Gastroesophageal sphincter (tissue), 4 donors: ENCODE data around the gene EFHD2. TPM values are rescaled to one million over a fixed set of nuclear protein-coding genes. Genes with fewer than 3 reads are reported as not detected.

Experiments
- ATAC-seq: fragments of 150-250 bp; one replicate; pipeline ENCODE4 v1.9.1; 2016; ENCODE audit warnings: mild to moderate bottlenecking, moderate library complexity
- H3K27ac ChIP-seq, 4 donors: fragments of 200-600 bp; sonication (generic) in 3 of 4; 1 replicate in 3 of 4; 2 replicates in 1 of 4; pipeline ENCODE4 v1.5.1; 2016 to 2019
- H3K27me3 ChIP-seq: fragments of 200-600 bp; sonication (generic); one replicate; pipeline ENCODE4 v1.5.1; 2019
- H3K36me3 ChIP-seq, 2 donors: fragments of 200-600 bp; sonication (generic); one replicate each; pipeline ENCODE4 v1.5.1; 2019; ENCODE audit warnings: control low read depth in 1 of 2
- H3K4me1 ChIP-seq, 3 donors: fragments of 200-600 bp; sonication (generic); 1 replicate in 2 of 3; 2 replicates in 1 of 3; pipeline ENCODE4 v1.5.1; 2016 to 2019; ENCODE audit warnings: control low read depth in 2 of 3
- H3K4me3 ChIP-seq, 2 donors: fragments of 200-600 bp; sonication (generic); one replicate each; pipeline ENCODE4 v1.5.1; 2019; ENCODE audit warnings: mild to moderate bottlenecking in 1 of 2, moderate library complexity in 1 of 2
- H3K9me3 ChIP-seq, 3 donors: fragments of 200-600 bp; sonication (generic); one replicate each; pipeline ENCODE4 v1.5.1; 2017 to 2019; ENCODE audit warnings: control low read depth in 2 of 3
- CTCF ChIP-seq, 4 experiments: fragments of 200-600 bp in 2 of 4; fragments of 450-650 bp in 2 of 4; sonication (generic) in 1 of 4; IDR thresholded peaks; one replicate each; pipeline ENCODE4 v1.5.1; 2017 to 2019; ENCODE audit warnings: antibody characterized with exemption in 4 of 4, mild to moderate bottlenecking in 2 of 4, moderate library complexity in 2 of 4
- EP300 ChIP-seq: sonication (generic); formaldehyde crosslinking; IDR thresholded peaks from one replicate; pipeline ENCODE4 v1.6.1; 2017; ENCODE audit warnings: antibody characterized with exemption, mild to moderate bottlenecking
- POLR2A ChIP-seq, 2 donors: fragments of 450-650 bp; IDR thresholded peaks; one replicate each; pipeline ENCODE4 v1.6.1; 2017; ENCODE audit warnings: antibody characterized with exemption in 2 of 2, mild to moderate bottlenecking in 2 of 2, moderate library complexity in 1 of 2
- POLR2AphosphoS5 ChIP-seq: sonication (generic); formaldehyde crosslinking; IDR thresholded peaks from one replicate; pipeline ENCODE4 v1.6.1; 2017; ENCODE audit warnings: antibody characterized with exemption
- WGBS, 2 donors: methylation state at CpG; one replicate each; pipeline ENCODE4 v1.1.5; 2018; ENCODE audit warnings: low coverage in 1 of 2; 5-methylcytosine and 5-hydroxymethylcytosine counted together
- total RNA-seq, 4 donors: library from RNA; depleted of rRNA; stranded (reverse); fragments of >200 nt; gene quantifications; one replicate each; pipeline ENCODE4 v1.1.0, GENCODE V29; 2016

The EFHD2 gene
- total RNA-seq, 4 donors from 2014 or later: 26.3 to 60.7 (median 53.7) TPM

DNA sequence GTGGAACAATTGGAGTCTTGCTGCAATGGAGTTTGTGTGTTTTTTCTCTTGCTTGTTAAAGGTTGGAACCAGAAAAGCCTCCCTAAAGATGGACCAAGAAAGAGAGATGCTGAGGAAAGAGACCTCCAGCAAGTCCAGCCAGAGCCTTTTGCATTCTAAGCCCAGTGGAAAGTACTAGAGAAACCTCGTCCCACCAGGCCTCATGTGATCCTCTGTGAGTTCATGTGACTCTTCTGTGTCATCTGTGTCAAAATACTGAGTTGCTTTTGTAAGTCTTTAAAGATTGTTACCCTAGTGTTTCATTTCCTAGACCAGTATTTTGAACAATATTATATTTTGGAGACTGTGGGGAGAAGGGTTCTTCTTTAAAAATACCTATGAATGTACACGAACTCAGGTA lies 12.5 kb upstream of the EFHD2 start:
- Histone ChIP-seq H3K9me3 (peaks cover 0 to 9% (median 0%) of the 10 kb centered on the region in 3 donors), H3K4me3 (no peak overlapping the region), H3K27ac (no peak overlapping the region), H3K27me3 (no peaks in the 10 kb centered on the region), H3K4me1 (no peaks in the 10 kb centered on the region), H3K36me3 (no peaks in the 10 kb centered on the region)
- no peak for ATAC-seq
- 80 to 93% methylated on average over 2 of the region's 2 CpGs for WGBS, 2 donors
- TF ChIP-seq EP300: no peak
- TF ChIP-seq CTCF (IDR thresholded peaks at IDR 0.05): no peak

DNA sequence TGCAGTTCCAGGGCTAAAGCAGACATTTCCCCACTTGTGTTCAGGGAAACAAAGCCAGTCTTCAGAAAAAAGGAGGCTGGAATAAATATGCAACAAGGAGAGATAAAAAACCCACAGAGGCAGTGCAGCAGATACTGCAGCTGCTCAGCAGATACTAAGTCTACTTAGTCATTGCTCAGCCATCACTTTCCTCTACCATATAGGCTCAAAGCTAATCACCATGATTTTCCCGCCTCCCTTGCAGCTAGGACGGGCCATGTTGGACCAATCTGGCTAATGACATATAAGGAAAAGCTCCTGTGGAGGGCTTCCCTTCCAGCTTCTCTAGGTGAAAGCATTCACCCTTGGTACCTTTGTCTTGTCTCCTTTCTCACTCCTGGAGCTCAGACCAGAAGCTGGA lies 10.0 kb upstream of the EFHD2 start:
- 79 to 100% methylated on average over 1 to 2 of the region's 2 CpGs for WGBS, 2 donors

GRCh38 chr1:15400627-15401026 lies 9.1 kb upstream of the EFHD2 start:
- no peaks in the 10 kb centered on the region for H3K4me1 ChIP-seq
- peaks cover 0 to 9% (median 0%) of the 10 kb centered on the region in 3 donors for H3K9me3 ChIP-seq
- TF ChIP-seq POLR2A (IDR thresholded peaks at IDR 0.05): no peak
- TF ChIP-seq EP300: no peak
- no peak for TF ChIP-seq POLR2AphosphoS5
- no peak for TF ChIP-seq CTCF (IDR thresholded peaks at IDR 0.05)
- no peak for ATAC-seq
- 98 to 100% methylated on average over 3 of the region's 3 CpGs for WGBS, 2 donors
- no peaks in the 10 kb centered on the region for H3K27me3 ChIP-seq
- H3K4me3 ChIP-seq: no peak overlapping the region
- H3K27ac ChIP-seq: no peak overlapping the region
- H3K36me3 ChIP-seq: no peaks in the 10 kb centered on the region

More for the DNA sequence above, 10.0 kb upstream of the EFHD2 start:
- H3K27me3 ChIP-seq: no peaks in the 10 kb centered on the region
- no peak for TF ChIP-seq EP300
- TF ChIP-seq POLR2AphosphoS5: no peak
- TF ChIP-seq CTCF (IDR thresholded peaks at IDR 0.05): no peak
- TF ChIP-seq POLR2A (IDR thresholded peaks at IDR 0.05): no peak
- no peak overlapping the region for H3K4me3 ChIP-seq
- no peak overlapping the region for H3K27ac ChIP-seq
- H3K4me1 ChIP-seq: no peaks in the 10 kb centered on the region
- H3K9me3 ChIP-seq: peaks cover 0 to 9% (median 0%) of the 10 kb centered on the region in 3 donors
- H3K36me3 ChIP-seq: no peaks in the 10 kb centered on the region
- ATAC-seq: no peak

DNA sequence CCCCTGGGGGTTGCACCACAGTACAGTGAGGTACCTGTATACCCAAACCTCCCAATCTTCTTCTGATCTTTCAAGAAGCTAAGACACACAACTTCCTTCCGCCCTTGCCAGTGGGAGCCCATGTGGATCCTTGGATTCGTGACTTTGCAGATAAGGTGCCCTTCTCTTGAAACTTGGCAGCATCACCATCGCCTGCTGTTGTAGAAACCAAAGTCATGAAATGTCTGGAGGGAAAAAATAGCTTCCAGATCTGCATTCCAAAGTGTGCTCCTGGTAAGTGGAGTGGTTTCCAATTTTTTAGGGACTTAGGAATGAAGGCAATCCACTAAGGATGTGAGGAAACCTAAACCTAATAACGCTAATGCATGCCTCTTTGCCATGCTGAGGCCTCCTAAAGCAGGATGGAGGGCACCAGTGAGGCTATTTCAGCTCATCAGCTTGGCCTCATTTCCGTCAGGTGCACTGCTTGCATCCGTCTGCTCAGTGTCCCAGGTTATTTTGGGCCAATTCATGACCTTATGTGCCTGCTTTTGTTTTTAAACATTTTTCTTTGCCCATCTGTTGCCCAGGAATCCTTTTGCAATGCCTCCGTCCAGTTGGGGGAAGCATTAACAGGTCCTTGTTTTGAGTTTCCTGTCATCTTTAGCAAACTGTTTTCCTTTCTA lies 8.2 kb upstream of the EFHD2 start:
- H3K27me3 ChIP-seq: no peaks in the 10 kb centered on the region
- peaks cover 0 to 1% (median 0%) of the 10 kb centered on the region in 3 donors for H3K4me1 ChIP-seq
- H3K9me3 ChIP-seq: peaks cover 0 to 9% (median 0%) of the 10 kb centered on the region in 3 donors
- H3K4me3 ChIP-seq: no peak overlapping the region
- WGBS, 2 donors: 63 to 69% methylated on average over 2 to 7 of the region's 7 CpGs
- H3K36me3 ChIP-seq: no peaks in the 10 kb centered on the region
- no peak for TF ChIP-seq POLR2AphosphoS5
- TF ChIP-seq EP300: no peak
- TF ChIP-seq POLR2A (IDR thresholded peaks at IDR 0.05): no peak
- no peak for TF ChIP-seq CTCF (IDR thresholded peaks at IDR 0.05)
- ATAC-seq: no peak
- no peak overlapping the region for H3K27ac ChIP-seq

DNA sequence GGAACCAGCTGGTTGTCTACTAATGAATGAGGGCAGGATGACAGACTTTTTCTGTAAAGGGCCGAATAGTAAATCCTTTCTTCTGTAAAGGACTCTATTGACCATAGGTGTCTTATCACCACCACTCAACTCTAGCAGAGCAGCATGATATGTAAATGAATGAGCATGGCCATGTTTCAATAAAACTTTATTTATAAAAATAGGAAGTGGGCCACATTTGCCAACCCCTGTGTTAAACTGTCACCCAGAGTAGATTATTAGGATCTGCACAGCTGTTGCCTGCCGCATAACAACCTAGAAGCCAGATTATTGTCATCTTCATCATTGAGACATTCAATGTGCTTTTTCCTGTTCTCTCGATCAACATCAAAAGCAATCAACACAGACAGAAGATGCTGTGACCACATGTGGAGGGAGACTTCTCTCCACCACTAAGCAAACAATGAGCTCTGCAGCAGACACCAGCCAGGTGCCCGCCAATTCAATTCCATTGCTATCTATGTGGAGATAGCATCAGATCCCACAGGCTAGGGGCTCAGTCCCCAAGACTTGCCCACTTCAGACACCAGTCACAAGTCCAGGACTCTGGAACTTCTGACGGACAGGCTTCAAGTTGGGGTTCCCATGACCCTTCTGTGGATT lies 6.8 kb upstream of the EFHD2 start:
- H3K4me1 ChIP-seq: peaks cover 0 to 15% (median 12%) of the 10 kb centered on the region in 3 donors
- H3K4me3 ChIP-seq: no peak overlapping the region
- H3K27me3 ChIP-seq: no peaks in the 10 kb centered on the region
- 84 to 94% methylated on average over 3 to 5 of the region's 5 CpGs for WGBS, 2 donors
- no peak overlapping the region for H3K27ac ChIP-seq
- no peak for TF ChIP-seq EP300
- no peak for TF ChIP-seq POLR2A (IDR thresholded peaks at IDR 0.05)
- no peak for TF ChIP-seq CTCF (IDR thresholded peaks at IDR 0.05)
- no peak for TF ChIP-seq POLR2AphosphoS5
- no peaks in the 10 kb centered on the region for H3K36me3 ChIP-seq
- peaks cover 0 to 9% (median 0%) of the 10 kb centered on the region in 3 donors for H3K9me3 ChIP-seq
- ATAC-seq: no peak
